HG03045 (cell line): Measurements from ENCODE around the gene MEF2C.
A peak's percentile ranks its signal among the peaks of the same experiment; 100 is the strongest.

Experiments used
- ATAC-seq: cut with Tn5 transposase; IDR thresholded peaks from one replicate; pipeline ENCODE4 v1.9.1; 2021; ENCODE audit warnings: mild to moderate bottlenecking, moderate library complexity; ENCODE audit not compliant: unreplicated experiment

MEF2C gene

GRCh38 chr5:88765171-88765570, 117.8 kb downstream of the MEF2C start:
- no peak for ATAC-seq

- ATAC-seq: no peak
Observed at GRCh38 chr5:88761939-88762338, 121.0 kb downstream of the MEF2C start.

- ATAC-seq: no peak
Observed at GRCh38 chr5:88761269-88761850, 121.6 kb downstream of the MEF2C start.

- ATAC-seq: no peak
Observed at GRCh38 chr5:88760527-88760926, 122.5 kb downstream of the MEF2C start.

GRCh38 chr5:88758591-88758990, 124.4 kb downstream of the MEF2C start:
- no peak for ATAC-seq

GRCh38 chr5:88758184-88758583, 124.8 kb downstream of the MEF2C start:
- no peak for ATAC-seq

GRCh38 chr5:88756953-88757352, 126.0 kb downstream of the MEF2C start:
- ATAC-seq: no peak

- no peak for ATAC-seq
Observed at GRCh38 chr5:88748666-88749065, 134.3 kb downstream of the MEF2C start.

GRCh38 chr5:88746438-88746882, 136.5 kb downstream of the MEF2C start:
- ATAC-seq: peak; percentile 80

- no peak for ATAC-seq
Observed at GRCh38 chr5:88745093-88745696, 137.8 kb downstream of the MEF2C start.

- no peak for ATAC-seq
Observed at GRCh38 chr5:88743231-88743834, 139.7 kb downstream of the MEF2C start.

- no peak for ATAC-seq
Observed at GRCh38 chr5:88741964-88742363, 141.0 kb downstream of the MEF2C start.

- ATAC-seq: no peak
Observed at GRCh38 chr5:88740604-88741185, 142.3 kb downstream of the MEF2C start.

GRCh38 chr5:88736494-88736893, 146.5 kb downstream of the MEF2C start:
- peak; percentile 20 for ATAC-seq

- no peak for ATAC-seq
Observed at GRCh38 chr5:88734983-88735382, 148.0 kb downstream of the MEF2C start.

- ATAC-seq: peak; percentile 57
Observed at GRCh38 chr5:88734191-88734640, 148.8 kb downstream of the MEF2C start.

- ATAC-seq: no peak
Observed at GRCh38 chr5:88732862-88733261, 150.1 kb downstream of the MEF2C start.

GRCh38 chr5:88732181-88732633, 150.8 kb downstream of the MEF2C start:
- ATAC-seq: peak; percentile 56

GRCh38 chr5:88729829-88730182, 153.2 kb downstream of the MEF2C start:
- no peak for ATAC-seq

- no peak for ATAC-seq
Observed at GRCh38 chr5:88729084-88729828, 153.7 kb downstream of the MEF2C start.

GRCh38 chr5:88727705-88728313, 155.2 kb downstream of the MEF2C start:
- ATAC-seq: no peak
